ENCODE results near the gene USPL1. TPM values are rescaled to one million over a fixed set of nuclear protein-coding genes. Genes with fewer than 3 reads are reported as not detected.
A peak's percentile ranks its signal among the peaks of the same experiment; 100 is the strongest.

The USPL1 gene
- total RNA-seq, 4 donors from 2014 or later = 16.5 to 31.6 (median 22.1) TPM

DNA sequence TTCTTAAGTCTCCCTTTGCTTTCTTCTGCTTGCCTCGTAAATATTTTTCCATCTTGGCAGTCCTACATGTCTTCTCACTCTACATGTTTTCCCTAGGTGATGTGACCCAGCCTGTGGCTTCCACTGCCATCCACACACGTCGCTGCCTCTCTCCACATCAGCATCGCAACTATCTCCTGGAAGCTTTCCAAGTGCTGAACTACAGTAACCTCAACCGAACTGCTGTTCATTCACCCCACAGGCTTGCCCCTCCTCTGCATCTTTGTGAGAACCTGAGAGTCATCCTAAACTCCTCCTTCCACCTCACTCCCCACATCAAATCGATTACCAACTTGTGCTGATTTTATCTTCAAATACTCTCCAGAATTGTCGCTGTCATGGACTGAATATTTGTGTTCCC lies 41.2 kb upstream of the USPL1 start:
- WGBS, 2 donors = 37% methylated on average over 7 of the region's 7 CpGs
- H3K36me3 ChIP-seq = no peaks in the 10 kb centered on the region
- H3K27me3 ChIP-seq = no peaks in the 10 kb centered on the region
- H3K4me3 ChIP-seq = no peak overlapping the region
- peak in 1 of 2 donors; percentile 16 for DNase-seq (ENCODE audit: low spot score in 2 of 2)
- TF ChIP-seq POLR2A (IDR thresholded peaks at IDR 0.05) (no peak), EP300 (IDR thresholded peaks at IDR 0.05) (no peak)
- TF ChIP-seq, protein P1, sequence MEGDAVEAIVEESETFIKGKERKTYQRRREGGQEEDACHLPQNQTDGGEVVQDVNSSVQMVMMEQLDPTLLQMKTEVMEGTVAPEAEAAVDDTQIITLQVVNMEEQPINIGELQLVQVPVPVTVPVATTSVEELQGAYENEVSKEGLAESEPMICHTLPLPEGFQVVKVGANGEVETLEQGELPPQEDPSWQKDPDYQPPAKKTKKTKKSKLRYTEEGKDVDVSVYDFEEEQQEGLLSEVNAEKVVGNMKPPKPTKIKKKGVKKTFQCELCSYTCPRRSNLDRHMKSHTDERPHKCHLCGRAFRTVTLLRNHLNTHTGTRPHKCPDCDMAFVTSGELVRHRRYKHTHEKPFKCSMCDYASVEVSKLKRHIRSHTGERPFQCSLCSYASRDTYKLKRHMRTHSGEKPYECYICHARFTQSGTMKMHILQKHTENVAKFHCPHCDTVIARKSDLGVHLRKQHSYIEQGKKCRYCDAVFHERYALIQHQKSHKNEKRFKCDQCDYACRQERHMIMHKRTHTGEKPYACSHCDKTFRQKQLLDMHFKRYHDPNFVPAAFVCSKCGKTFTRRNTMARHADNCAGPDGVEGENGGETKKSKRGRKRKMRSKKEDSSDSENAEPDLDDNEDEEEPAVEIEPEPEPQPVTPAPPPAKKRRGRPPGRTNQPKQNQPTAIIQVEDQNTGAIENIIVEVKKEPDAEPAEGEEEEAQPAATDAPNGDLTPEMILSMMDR (IDR thresholded peaks at IDR 0.05) = no peak
- H3K9me3 ChIP-seq = no peaks in the 10 kb centered on the region
- peaks cover 0 to 25% (median 6%) of the 10 kb centered on the region in 4 donors for H3K4me1 ChIP-seq
- no peak overlapping the region for H3K27ac ChIP-seq

DNA sequence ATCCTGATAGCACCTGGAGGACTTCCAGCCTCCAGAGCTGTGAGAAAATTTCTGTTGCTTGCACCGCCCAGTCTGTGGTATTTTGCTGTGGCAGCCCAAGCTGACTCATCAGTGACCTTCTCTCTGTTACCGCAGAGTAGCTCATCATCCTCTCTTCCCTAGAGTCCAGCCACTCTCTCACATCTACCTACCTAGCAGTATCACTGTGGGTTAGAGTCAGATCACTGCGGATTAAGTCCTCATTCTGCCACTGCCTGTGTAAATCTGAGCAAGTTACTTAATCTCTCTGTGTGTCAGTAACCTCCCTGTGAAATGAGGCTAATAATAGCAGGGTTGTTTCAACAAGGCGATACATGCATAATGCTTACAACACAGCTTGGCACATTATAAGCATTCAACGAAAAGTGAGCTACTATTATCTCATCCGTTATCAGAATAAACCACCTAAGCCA lies 40.3 kb upstream of the USPL1 start:
- no peaks in the 10 kb centered on the region for H3K9me3 ChIP-seq
- H3K4me3 ChIP-seq = no peak overlapping the region
- H3K27me3 ChIP-seq = no peaks in the 10 kb centered on the region
- no peak for DNase-seq (ENCODE audit: low spot score in 2 of 2)
- TF ChIP-seq POLR2A (IDR thresholded peaks at IDR 0.05) (no peak), EP300 (IDR thresholded peaks at IDR 0.05) (no peak)
- TF ChIP-seq, protein P1 (IDR thresholded peaks at IDR 0.05) = no peak
- no peaks in the 10 kb centered on the region for H3K36me3 ChIP-seq
- H3K4me1 ChIP-seq = peaks cover 0 to 17% (median under 1%) of the 10 kb centered on the region in 4 donors
- WGBS, 2 donors = 68 to 77% methylated on average over 6 of the region's 6 CpGs
- no peak overlapping the region for H3K27ac ChIP-seq

DNA sequence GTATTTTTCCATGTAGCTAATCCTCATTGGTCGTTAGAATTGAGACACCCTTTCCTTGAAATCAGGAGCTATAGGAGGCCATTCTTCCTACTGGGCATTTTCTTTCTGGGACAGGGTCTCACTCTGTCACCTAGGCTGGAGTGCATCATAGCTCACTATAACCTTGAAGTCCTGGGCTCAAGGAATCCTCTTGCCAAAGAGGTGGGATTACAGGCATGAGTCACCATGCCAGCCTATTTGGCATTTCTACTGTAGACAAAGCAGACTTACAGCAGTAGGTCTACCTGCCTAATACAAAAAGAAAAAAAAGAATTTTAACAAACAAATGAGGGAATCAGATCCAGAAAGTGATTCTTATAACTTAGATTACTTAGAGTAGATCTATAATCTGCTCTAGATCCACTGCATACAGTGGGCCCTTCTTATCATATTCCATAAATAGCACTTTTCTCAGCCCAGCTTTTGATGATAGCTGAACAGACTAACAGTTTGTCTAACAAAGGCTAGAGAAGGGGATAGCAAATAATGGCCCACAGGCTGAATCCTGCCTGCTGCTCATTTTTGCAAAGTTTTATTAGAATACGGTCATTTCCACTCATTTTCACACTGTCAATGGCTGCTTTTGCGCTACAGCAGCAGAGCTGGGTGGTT lies 36.7 kb upstream of the USPL1 start:
- H3K27ac ChIP-seq = no peak overlapping the region
- no peaks in the 10 kb centered on the region for H3K27me3 ChIP-seq
- 87 to 89% methylated on average over 3 of the region's 3 CpGs for WGBS, 2 donors
- peaks cover 0 to 11% (median 0%) of the 10 kb centered on the region in 4 donors for H3K4me1 ChIP-seq
- H3K4me3 ChIP-seq = no peak overlapping the region
- DNase-seq (ENCODE audit: low spot score in 2 of 2) = no peak
- TF ChIP-seq POLR2A (IDR thresholded peaks at IDR 0.05) (no peak), EP300 (IDR thresholded peaks at IDR 0.05) (no peak)
- TF ChIP-seq, protein P1 (IDR thresholded peaks at IDR 0.05) = no peak
- H3K9me3 ChIP-seq = no peaks in the 10 kb centered on the region
- no peaks in the 10 kb centered on the region for H3K36me3 ChIP-seq

DNA sequence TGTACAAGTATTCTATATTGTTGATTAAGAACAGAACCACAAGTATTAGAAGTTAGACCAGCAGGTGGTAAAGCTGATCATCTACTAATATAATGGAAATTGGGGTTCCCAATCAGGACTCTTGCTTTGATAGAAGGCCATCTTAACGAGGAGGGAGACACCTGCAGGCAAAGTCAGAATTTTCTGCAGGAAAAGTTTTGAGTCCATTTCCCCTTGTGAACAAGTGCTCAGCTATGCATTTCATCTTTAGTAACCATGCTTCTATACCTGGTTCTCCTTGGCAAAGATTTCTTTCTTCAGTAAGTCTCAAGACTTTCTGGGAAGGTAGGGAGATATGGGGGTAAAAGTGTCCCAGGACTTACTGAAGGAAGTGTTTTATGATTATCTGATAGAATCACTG lies 36.1 kb upstream of the USPL1 start:
- WGBS, 2 donors = 0 to 18% methylated on average over 1 of the region's 1 CpG

More for the DNA sequence above, 36.1 kb upstream of the USPL1 start:
- DNase-seq (ENCODE audit: low spot score in 2 of 2) = no peak
- H3K4me3 ChIP-seq = no peak overlapping the region
- H3K4me1 ChIP-seq = peaks cover 0 to 6% (median 0%) of the 10 kb centered on the region in 4 donors
- H3K9me3 ChIP-seq = no peaks in the 10 kb centered on the region
- H3K36me3 ChIP-seq = no peaks in the 10 kb centered on the region
- H3K27ac ChIP-seq = no peak overlapping the region
- no peaks in the 10 kb centered on the region for H3K27me3 ChIP-seq
- no peak for TF ChIP-seq POLR2A (IDR thresholded peaks at IDR 0.05)
- TF ChIP-seq, protein P1 (IDR thresholded peaks at IDR 0.05) = peak in 2 of 5 experiments; percentile 8

Data from tibial nerve (tissue), 4 donors.